Measurements from ENCODE around the gene TEAD4.

- TF ChIP-seq CTCF (IDR thresholded peaks at IDR 0.05) (no peak), POLR2A (IDR thresholded peaks at IDR 0.05) (no peak)
These were observed 68.9 kb downstream of the TEAD4 start for GRCh38 chr12:3028108-3028507.
